ENCODE results near the gene FOXC2. TPM values are rescaled to one million over a fixed set of nuclear protein-coding genes. Genes with fewer than 3 reads are reported as not detected.

FOXC2 gene
- total and polyA plus RNA-seq, 2 donors (not counting 1 experiment from before 2014, with no cell fraction given), result 0.50 to 1.1 TPM

DNA sequence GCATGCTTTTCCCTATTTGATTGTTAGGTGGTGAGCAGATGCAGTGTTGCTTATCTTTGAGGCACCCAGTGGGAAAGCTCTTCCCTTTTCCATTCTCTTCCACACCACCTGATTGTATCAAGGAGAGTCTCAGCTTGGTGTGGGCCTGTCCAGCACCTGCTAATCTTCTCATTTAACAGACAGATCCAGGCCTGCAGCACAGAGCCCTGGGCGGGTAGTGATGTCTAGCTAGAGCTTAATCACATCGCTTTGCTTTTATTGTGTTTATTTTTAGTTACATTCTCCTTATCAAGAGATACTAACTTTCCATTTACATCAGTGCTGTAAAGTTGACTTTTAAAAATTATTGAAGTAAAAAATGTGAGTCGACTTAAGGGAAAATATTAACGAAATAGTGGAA is 35.9 kb downstream of the FOXC2 start:
- no peak overlapping the region for H3K4me2 ChIP-seq (ENCODE audit: extremely low read depth, insufficient read depth, low read length)
- H3K9me3 ChIP-seq (ENCODE audit: control insufficient read depth, insufficient read depth, low read depth, low read length), result no peaks in the 10 kb centered on the region
- H3K36me3 ChIP-seq (ENCODE audit: control insufficient read depth, insufficient read depth, low read length), result no peaks in the 10 kb centered on the region
- no peaks in the 10 kb centered on the region for H4K20me1 ChIP-seq (ENCODE audit: control insufficient read depth, extremely low read depth, insufficient read depth, low read length)
- H3K27me3 ChIP-seq (ENCODE audit: control insufficient read depth, insufficient read depth, low read length), result no peaks in the 10 kb centered on the region
- no peak for DNase-seq (ENCODE audit: low read depth in 2 of 2)
- H3K27ac ChIP-seq (ENCODE audit: insufficient read depth, low read length), result no peak overlapping the region
- H3K4me3 ChIP-seq (replicated peaks in 1 of 4; ENCODE audit: control extremely low read depth in 1 of 4, insufficient read depth in 1 of 4, low read depth in 3 of 4, low read length in 4 of 4), result no peak overlapping the region
- no peak for TF ChIP-seq CTCF (conservative IDR thresholded peaks at IDR 0.05 in 1 of 2, IDR thresholded peaks at IDR 0.05 in 1 of 2; ENCODE audit: low read depth in 1 of 2, low read length in 2 of 2)
- no peak for TF ChIP-seq EZH2 (IDR thresholded peaks at IDR 0.05; ENCODE audit: low read length, missing control alignments)
- no peak overlapping the region for H2AFZ ChIP-seq (ENCODE audit: low read length)
- H3K9ac ChIP-seq (ENCODE audit: insufficient read depth, low read length), result no peak overlapping the region
- no peaks in the 10 kb centered on the region for H3K79me2 ChIP-seq (ENCODE audit: control insufficient read depth, insufficient read depth, low read length)
- H3K4me1 ChIP-seq (ENCODE audit: control insufficient read depth, extremely low read depth, insufficient read depth, low read length), result peaks cover 2% of the 10 kb centered on the region

GRCh38 chr16:86604436-86605193 is 38.0 kb downstream of the FOXC2 start:
- Histone ChIP-seq H3K27me3 (ENCODE audit: control insufficient read depth, insufficient read depth, low read length) (no peaks in the 10 kb centered on the region), H3K9me3 (ENCODE audit: control insufficient read depth, insufficient read depth, low read depth, low read length) (no peaks in the 10 kb centered on the region), H2AFZ (ENCODE audit: low read length) (no peak overlapping the region), H3K27ac (ENCODE audit: insufficient read depth, low read length) (no peak overlapping the region), H3K4me3 (replicated peaks in 1 of 4; ENCODE audit: control extremely low read depth in 1 of 4, insufficient read depth in 1 of 4, low read depth in 3 of 4, low read length in 4 of 4) (peak overlapping the region in 2 of 4 experiments; percentile 4 to 17), H4K20me1 (ENCODE audit: control insufficient read depth, extremely low read depth, insufficient read depth, low read length) (no peaks in the 10 kb centered on the region), H3K79me2 (ENCODE audit: control insufficient read depth, insufficient read depth, low read length) (no peaks in the 10 kb centered on the region), H3K4me1 (ENCODE audit: control insufficient read depth, extremely low read depth, insufficient read depth, low read length) (peaks cover 13% of the 10 kb centered on the region), H3K9ac (ENCODE audit: insufficient read depth, low read length) (no peak overlapping the region), H3K36me3 (ENCODE audit: control insufficient read depth, insufficient read depth, low read length) (no peaks in the 10 kb centered on the region), H3K4me2 (ENCODE audit: extremely low read depth, insufficient read depth, low read length) (peak overlapping the region; percentile 58)
- TF ChIP-seq EZH2 (IDR thresholded peaks at IDR 0.05; ENCODE audit: low read length, missing control alignments), result no peak
- TF ChIP-seq CTCF (conservative IDR thresholded peaks at IDR 0.05 in 1 of 2, IDR thresholded peaks at IDR 0.05 in 1 of 2; ENCODE audit: low read depth in 1 of 2, low read length in 2 of 2), result no peak
- DNase-seq (ENCODE audit: low read depth in 2 of 2), result no peak

DNA sequence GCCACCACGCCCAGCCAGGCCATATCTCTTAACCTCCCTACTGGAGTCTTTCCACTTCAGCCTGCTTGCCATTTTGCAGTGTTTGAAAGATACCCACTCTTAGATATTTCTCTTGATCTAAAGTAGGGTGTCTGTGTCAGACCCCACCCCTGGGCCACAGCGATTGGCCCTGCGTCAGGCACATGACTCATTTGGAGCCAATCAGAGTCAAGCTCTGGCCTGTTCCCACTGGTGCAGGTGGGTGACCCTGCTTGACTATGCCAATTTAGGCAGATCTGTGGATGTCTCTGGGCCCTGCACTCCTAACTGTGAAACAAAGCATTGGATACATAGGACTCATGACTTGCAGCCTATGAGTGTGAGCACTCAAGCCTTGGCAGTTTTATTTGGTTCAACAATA is 39.3 kb downstream of the FOXC2 start:
- H3K36me3 ChIP-seq (ENCODE audit: control insufficient read depth, insufficient read depth, low read length), result no peaks in the 10 kb centered on the region
- H3K27ac ChIP-seq (ENCODE audit: insufficient read depth, low read length), result no peak overlapping the region
- no peak overlapping the region for H3K9ac ChIP-seq (ENCODE audit: insufficient read depth, low read length)
- TF ChIP-seq EZH2 (IDR thresholded peaks at IDR 0.05; ENCODE audit: low read length, missing control alignments), result no peak
- TF ChIP-seq CTCF (conservative IDR thresholded peaks at IDR 0.05 in 1 of 2, IDR thresholded peaks at IDR 0.05 in 1 of 2; ENCODE audit: low read depth in 1 of 2, low read length in 2 of 2), result no peak
- no peak overlapping the region for H3K4me3 ChIP-seq (replicated peaks in 1 of 4; ENCODE audit: control extremely low read depth in 1 of 4, insufficient read depth in 1 of 4, low read depth in 3 of 4, low read length in 4 of 4)
- no peaks in the 10 kb centered on the region for H3K79me2 ChIP-seq (ENCODE audit: control insufficient read depth, insufficient read depth, low read length)
- H3K4me1 ChIP-seq (ENCODE audit: control insufficient read depth, extremely low read depth, insufficient read depth, low read length), result peaks cover 23% of the 10 kb centered on the region
- no peak for DNase-seq (ENCODE audit: low read depth in 2 of 2)
- no peaks in the 10 kb centered on the region for H4K20me1 ChIP-seq (ENCODE audit: control insufficient read depth, extremely low read depth, insufficient read depth, low read length)
- H3K9me3 ChIP-seq (ENCODE audit: control insufficient read depth, insufficient read depth, low read depth, low read length), result no peaks in the 10 kb centered on the region
- H3K4me2 ChIP-seq (ENCODE audit: extremely low read depth, insufficient read depth, low read length), result no peak overlapping the region
- H2AFZ ChIP-seq (ENCODE audit: low read length), result no peak overlapping the region
- no peaks in the 10 kb centered on the region for H3K27me3 ChIP-seq (ENCODE audit: control insufficient read depth, insufficient read depth, low read length)
